Spleen (tissue), 11 donors: ENCODE data around the gene CENPH. TPM values are rescaled to one million over a fixed set of nuclear protein-coding genes. Genes with fewer than 3 reads are reported as not detected.

Source experiments
- DNase-seq: peaks from one replicate; pipeline ENCODE4 v3.0.0-alpha.2; 2020
- H3K27ac ChIP-seq, 8 donors: fragments of 200-600 bp; sonication (generic) in 7 of 8; 1 replicate in 4 of 8; 2 replicates in 4 of 8; pipeline versions ENCODE4 v1.5.0 to v1.8.0; 2016 to 2021; ENCODE audit warnings: inconsistent platforms in 4 of 8, mild to moderate bottlenecking in 4 of 8, moderate library complexity in 1 of 8
- H3K27me3 ChIP-seq, 7 donors: fragments of 200-600 bp; sonication (generic) in 6 of 7; replicated peaks in 1 of 7; 1 replicate in 4 of 7; 2 replicates in 3 of 7; pipeline versions ENCODE4 v1.5.0 to v1.8.0; 2016 to 2021; ENCODE audit warnings: inconsistent platforms in 3 of 7, mild to moderate bottlenecking in 1 of 7
- H3K36me3 ChIP-seq, 6 donors: fragments of 200-600 bp; sonication (generic) in 5 of 6; 1 replicate in 4 of 6; 2 replicates in 2 of 6; pipeline versions ENCODE4 v1.5.0 to v1.8.0; 2016 to 2021; ENCODE audit warnings: inconsistent platforms in 2 of 6
- H3K4me1 ChIP-seq, 6 donors: fragments of 200-600 bp; sonication (generic) in 5 of 6; 1 replicate in 3 of 6; 2 replicates in 3 of 6; pipeline versions ENCODE4 v1.5.0 to v1.8.0; 2016 to 2021; ENCODE audit warnings: inconsistent platforms in 3 of 6
- H3K4me3 ChIP-seq, 8 donors: fragments of 200-600 bp; sonication (generic) in 7 of 8; 1 replicate in 4 of 8; 2 replicates in 4 of 8; pipeline versions ENCODE4 v1.5.0 to v1.8.0; 2016 to 2021; ENCODE audit warnings: inconsistent platforms in 4 of 8, mild to moderate bottlenecking in 4 of 8, moderate library complexity in 2 of 8
- H3K9me3 ChIP-seq, 8 donors: fragments of 200-600 bp; sonication (generic) in 7 of 8; 1 replicate in 4 of 8; 2 replicates in 4 of 8; pipeline versions ENCODE4 v1.5.0 to v1.8.0; 2016 to 2021; ENCODE audit warnings: inconsistent platforms in 4 of 8
- POLR2A ChIP-seq, 3 donors: fragments of 450-650 bp; IDR thresholded peaks; one replicate each; pipeline ENCODE4 v1.5.1; 2017; ENCODE audit warnings: antibody characterized with exemption in 3 of 3, mild to moderate bottlenecking in 1 of 3
- POLR2AphosphoS5 ChIP-seq, 3 donors: sonication (generic); formaldehyde crosslinking; IDR thresholded peaks; one replicate each; pipeline ENCODE4 v1.5.1; 2017; ENCODE audit warnings: antibody characterized with exemption in 3 of 3
- WGBS, 5 donors: extraction: QIAGEN DNeasy Blood & Tissue Kit in 3 of 5; methylation state at CpG; one replicate each; pipeline versions ENCODE4 v1.1.5 to v1.1.7; 2013 to 2018; 5-methylcytosine and 5-hydroxymethylcytosine counted together
- intact Hi-C: fragments of 100-400 bp; cut with DNase I; formaldehyde crosslinking; loops from one replicate; pipeline ENCODE4 v1.15.0; 2023; ENCODE audit warnings: low total_unique reads
- polyA plus RNA-seq, 3 donors: library from polyadenylated mRNA; stranded (reverse); fragments of 200-250 nt; gene quantifications; one replicate each; pipeline ENCODE4 v1.2.1, GENCODE V29; 2013
- total RNA-seq, 7 donors: library from RNA; depleted of rRNA in 3 of 7; stranded (reverse); fragments of >200 nt in 3 of 7; fragmentation: NEBNext Ultra II Directional in 4 of 7; extraction: Animal tissue kit (Norgen Biotek cat#: 25700) in 4 of 7; gene quantifications; one replicate each; pipeline versions ENCODE4 v1.1.0 to v1.2.1, GENCODE V29; 2016 to 2021
- TF ChIP-seq, protein P1 (sequence below), 11 experiments: fragments of 200-600 bp in 7 of 11; fragments of 450-650 bp in 4 of 11; sonication (generic) in 4 of 11; IDR thresholded peaks in 8 of 11; conservative IDR thresholded peaks in 3 of 11; 1 replicate in 7 of 11; 2 replicates in 4 of 11; pipeline versions ENCODE4 v1.4.0 to v1.8.0; 2016 to 2021; ENCODE audit warnings: antibody characterized with exemption in 11 of 11, inconsistent platforms in 4 of 11, mild to moderate bottlenecking in 1 of 11
- donor health status: healthy with polysubstance abuse.
- donor health status: DM: no; HTN: no; CAD: no; lungs with moderate emphysema.
- donor health status: DM: no; HTN: no; CAD: no.
- donor health status: Bipolar disorder and iron deficiency.
- donor health status: healthy.
- donor health status: DM: no; HTN: no; CAD: no.
- donor health status: DM: yes; HTN: yes; CAD: no.

Gene CENPH
- total and polyA plus RNA-seq, 10 donors = 4.7 to 15.6 (median 8.1) TPM

DNA sequence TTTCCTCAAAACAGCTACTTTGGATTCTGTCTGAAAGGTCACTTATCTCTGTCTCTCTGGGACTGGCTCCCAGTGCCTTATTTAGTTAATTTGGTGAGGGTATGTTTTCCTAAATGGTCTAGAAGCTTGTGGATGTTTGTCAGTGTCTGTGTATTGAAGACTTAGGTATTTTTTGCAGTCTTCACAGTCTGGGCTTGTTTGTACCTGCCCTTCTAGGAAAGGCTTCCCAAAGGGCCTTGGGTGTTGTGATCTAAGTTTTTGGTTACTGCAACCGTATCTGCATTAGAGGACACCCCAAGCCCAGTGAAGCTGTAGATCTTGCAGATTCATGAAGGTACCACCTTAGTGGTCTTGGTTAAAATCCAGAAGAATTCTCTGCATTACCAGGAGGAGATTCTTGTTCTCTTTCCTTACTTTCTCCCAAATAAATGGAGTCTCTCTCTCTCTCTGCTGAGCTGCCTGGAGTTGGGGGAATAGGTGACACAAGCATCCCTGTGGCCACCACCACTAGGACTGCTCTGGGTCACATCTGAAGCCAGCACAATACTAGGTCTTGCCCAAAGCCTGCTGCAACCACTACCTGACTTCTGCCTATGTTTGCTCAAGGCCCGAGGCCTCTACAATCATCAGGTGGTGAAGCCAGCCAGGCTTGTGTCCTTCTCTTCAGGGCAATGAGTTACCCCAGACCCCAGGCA lies 40.3 kb upstream of the CENPH start:
- intact Hi-C loops = no loop called here
- 79 to 96% (median 91%) methylated on average over 2 of the region's 2 CpGs for WGBS, 5 donors
- TF ChIP-seq POLR2A (IDR thresholded peaks at IDR 0.05) = no peak
- TF ChIP-seq, protein P1, sequence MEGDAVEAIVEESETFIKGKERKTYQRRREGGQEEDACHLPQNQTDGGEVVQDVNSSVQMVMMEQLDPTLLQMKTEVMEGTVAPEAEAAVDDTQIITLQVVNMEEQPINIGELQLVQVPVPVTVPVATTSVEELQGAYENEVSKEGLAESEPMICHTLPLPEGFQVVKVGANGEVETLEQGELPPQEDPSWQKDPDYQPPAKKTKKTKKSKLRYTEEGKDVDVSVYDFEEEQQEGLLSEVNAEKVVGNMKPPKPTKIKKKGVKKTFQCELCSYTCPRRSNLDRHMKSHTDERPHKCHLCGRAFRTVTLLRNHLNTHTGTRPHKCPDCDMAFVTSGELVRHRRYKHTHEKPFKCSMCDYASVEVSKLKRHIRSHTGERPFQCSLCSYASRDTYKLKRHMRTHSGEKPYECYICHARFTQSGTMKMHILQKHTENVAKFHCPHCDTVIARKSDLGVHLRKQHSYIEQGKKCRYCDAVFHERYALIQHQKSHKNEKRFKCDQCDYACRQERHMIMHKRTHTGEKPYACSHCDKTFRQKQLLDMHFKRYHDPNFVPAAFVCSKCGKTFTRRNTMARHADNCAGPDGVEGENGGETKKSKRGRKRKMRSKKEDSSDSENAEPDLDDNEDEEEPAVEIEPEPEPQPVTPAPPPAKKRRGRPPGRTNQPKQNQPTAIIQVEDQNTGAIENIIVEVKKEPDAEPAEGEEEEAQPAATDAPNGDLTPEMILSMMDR (IDR thresholded peaks at IDR 0.05 in 8 of 11, conservative IDR thresholded peaks at IDR 0.05 in 3 of 11) = no peak
- no peak for TF ChIP-seq POLR2AphosphoS5 (IDR thresholded peaks at IDR 0.05)

DNA sequence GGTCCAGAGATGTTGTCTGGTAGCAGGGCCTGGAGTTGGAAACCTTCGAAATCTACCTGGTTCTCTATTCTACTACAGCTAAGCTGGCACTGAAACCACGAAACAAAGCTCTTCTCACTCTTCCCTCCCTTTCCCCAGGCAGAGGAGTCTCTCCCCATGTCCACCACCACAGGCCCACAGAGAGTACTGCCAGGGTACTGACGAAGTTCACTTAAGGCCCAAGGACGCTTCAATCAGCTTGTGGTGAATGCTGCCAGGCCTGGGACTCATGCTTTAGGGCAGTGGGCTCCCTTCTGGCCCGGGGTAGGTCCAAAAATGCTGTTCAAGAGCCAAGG lies 39.7 kb upstream of the CENPH start:
- 87 to 96% (median 89%) methylated on average over 5 of the region's 5 CpGs for WGBS, 5 donors

More for the DNA sequence above, 40.3 kb upstream of the CENPH start:
- H3K27me3 ChIP-seq = no peaks in the 10 kb centered on the region
- no peaks in the 10 kb centered on the region for H3K36me3 ChIP-seq
- no peak overlapping the region for H3K4me3 ChIP-seq
- DNase-seq = no peak
- H3K9me3 ChIP-seq = no peaks in the 10 kb centered on the region
- no peaks in the 10 kb centered on the region for H3K4me1 ChIP-seq
- no peak overlapping the region for H3K27ac ChIP-seq

DNA sequence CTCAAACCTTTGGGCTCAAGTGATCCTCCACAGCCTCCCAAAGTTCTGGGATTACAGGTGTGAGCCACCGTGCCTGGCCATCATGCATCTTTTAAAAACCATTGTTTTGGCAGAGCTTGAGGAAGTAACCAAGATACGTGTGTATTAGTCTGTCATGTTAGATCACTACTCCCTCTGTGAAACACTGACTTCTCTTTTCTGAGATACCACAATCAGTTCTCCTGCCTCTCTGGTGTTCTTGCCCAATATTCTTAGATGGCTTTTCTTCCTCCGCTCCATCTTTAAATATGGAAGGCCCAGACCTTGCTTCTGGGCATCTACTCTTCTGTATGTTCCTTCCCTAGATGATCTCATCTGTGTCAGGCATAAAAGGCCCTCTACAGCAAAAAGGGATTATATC lies 36.7 kb upstream of the CENPH start:
- Histone ChIP-seq H3K27ac (no peak overlapping the region), H3K4me1 (no peaks in the 10 kb centered on the region), H3K27me3 (no peaks in the 10 kb centered on the region), H3K9me3 (no peaks in the 10 kb centered on the region), H3K36me3 (no peaks in the 10 kb centered on the region), H3K4me3 (no peak overlapping the region)
- TF ChIP-seq POLR2AphosphoS5 (IDR thresholded peaks at IDR 0.05) (no peak), POLR2A (IDR thresholded peaks at IDR 0.05) (no peak)
- TF ChIP-seq, protein P1 (IDR thresholded peaks at IDR 0.05 in 8 of 11, conservative IDR thresholded peaks at IDR 0.05 in 3 of 11) = no peak
- intact Hi-C loops = no loop called here
- WGBS, 5 donors = 35 to 73% (median 61%) methylated on average over 3 of the region's 3 CpGs
- no peak for DNase-seq

More for the DNA sequence above, 39.7 kb upstream of the CENPH start:
- H3K4me3 ChIP-seq = no peak overlapping the region
- H3K36me3 ChIP-seq = no peaks in the 10 kb centered on the region
- H3K4me1 ChIP-seq = no peaks in the 10 kb centered on the region
- no peaks in the 10 kb centered on the region for H3K27me3 ChIP-seq
- H3K9me3 ChIP-seq = no peaks in the 10 kb centered on the region
- H3K27ac ChIP-seq = no peak overlapping the region
- no peak for DNase-seq
- TF ChIP-seq, protein P1 (IDR thresholded peaks at IDR 0.05 in 8 of 11, conservative IDR thresholded peaks at IDR 0.05 in 3 of 11) = no peak
- TF ChIP-seq POLR2AphosphoS5 (IDR thresholded peaks at IDR 0.05) (no peak), POLR2A (IDR thresholded peaks at IDR 0.05) (no peak)
- intact Hi-C loops = no loop called here

DNA sequence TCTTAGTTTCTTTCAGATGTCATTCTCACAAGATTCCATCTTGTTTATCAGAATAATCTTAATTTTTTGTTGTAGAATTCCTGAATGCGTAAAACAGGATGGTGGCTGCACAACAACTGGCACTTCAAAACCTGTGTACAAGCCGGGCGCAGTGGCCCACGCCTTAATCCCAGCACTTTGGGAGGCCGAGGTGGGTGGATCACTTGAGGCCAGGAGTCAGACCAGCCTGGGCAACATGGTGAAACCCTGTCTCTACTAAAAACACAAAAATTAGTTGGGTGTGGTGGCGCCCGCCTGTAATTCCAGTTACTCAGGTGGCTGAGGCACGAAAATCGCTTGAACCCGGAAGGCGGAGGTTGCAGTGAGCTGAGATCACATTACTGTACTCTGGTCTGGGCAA lies 32.9 kb upstream of the CENPH start:
- TF ChIP-seq POLR2AphosphoS5 (IDR thresholded peaks at IDR 0.05) (no peak), POLR2A (IDR thresholded peaks at IDR 0.05) (no peak)
- TF ChIP-seq, protein P1 (IDR thresholded peaks at IDR 0.05 in 8 of 11, conservative IDR thresholded peaks at IDR 0.05 in 3 of 11) = no peak
- Histone ChIP-seq H3K27me3 (no peaks in the 10 kb centered on the region), H3K4me1 (no peaks in the 10 kb centered on the region), H3K36me3 (no peaks in the 10 kb centered on the region), H3K4me3 (no peak overlapping the region), H3K9me3 (no peaks in the 10 kb centered on the region), H3K27ac (no peak overlapping the region)
- intact Hi-C loops = no loop called here
- DNase-seq = no peak
- 97 to 98% (median 97%) methylated on average over 11 of the region's 11 CpGs for WGBS, 5 donors
